ENCODE results near the gene TM2D3. TPM values are rescaled to one million over a fixed set of nuclear protein-coding genes. Genes with fewer than 3 reads are reported as not detected.

Gene TM2D3
- total RNA-seq, 2 experiments from 2014 or later, result 42.7 to 45.8 TPM

DNA sequence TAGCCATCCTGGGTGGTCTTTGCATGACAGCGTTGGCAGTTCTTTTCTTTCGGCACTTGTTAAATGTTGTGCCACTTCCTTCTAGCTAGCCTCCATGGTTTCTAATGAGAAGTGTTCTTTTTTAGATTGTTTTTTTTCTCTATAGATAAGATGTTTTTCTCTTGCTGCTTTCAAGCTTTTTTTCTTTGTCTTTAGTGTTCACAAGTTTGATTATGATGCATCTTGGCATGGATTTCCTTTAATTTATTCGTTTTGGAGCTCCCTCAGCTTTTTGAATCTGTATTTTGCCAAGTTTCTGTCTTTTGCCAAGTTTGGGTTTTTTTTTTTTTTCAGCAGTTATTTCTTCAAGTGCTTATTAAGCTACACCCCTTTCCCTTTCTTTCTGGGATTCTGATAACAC, 53.1 kb downstream of the TM2D3 start:
- no peak for DNase-seq
- H3K9me3 Mint-ChIP-seq, result peaks cover 12% of the 10 kb centered on the region
- no peaks in the 10 kb centered on the region for H3K4me1 Mint-ChIP-seq
- no peak overlapping the region for H3K27ac Mint-ChIP-seq
- no peaks in the 10 kb centered on the region for H3K36me3 Mint-ChIP-seq
- POLR2A ChIA-PET, result no interaction called here
- peaks cover 37% of the 10 kb centered on the region for H3K27me3 Mint-ChIP-seq
- ATAC-seq (ENCODE audit: low read depth), result no peak
- H3K4me3 Mint-ChIP-seq, result no peak overlapping the region

DNA sequence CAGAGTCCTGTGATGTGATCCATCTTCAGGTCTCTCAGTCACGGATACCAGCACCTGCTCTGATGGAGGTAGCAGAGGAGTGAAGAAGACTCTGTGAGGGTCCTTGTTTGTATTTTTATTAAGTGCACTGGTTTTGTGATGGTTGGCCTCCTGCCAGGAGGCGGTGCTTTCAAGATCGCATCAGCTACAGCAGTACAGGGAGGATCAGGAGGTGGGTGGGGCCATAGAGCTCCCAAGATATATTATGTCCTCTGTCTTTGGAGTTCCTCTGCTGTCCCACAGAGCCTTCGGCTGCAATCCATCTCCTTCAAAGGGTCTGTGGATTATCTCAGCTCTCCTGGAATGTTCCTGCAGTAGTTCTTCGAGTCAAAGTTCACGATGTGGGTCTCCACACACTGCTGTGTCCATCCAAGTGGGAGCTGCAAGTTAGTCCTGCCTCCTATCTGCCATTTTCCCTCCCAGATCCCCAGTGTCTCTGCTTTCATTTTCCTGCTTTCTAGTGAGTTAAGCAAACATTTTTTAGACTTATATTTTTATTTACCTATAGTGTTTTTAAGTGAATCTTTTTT, 54.7 kb downstream of the TM2D3 start:
- Mint-ChIP-seq H3K9me3 (peaks cover 13% of the 10 kb centered on the region), H3K27me3 (peaks cover 44% of the 10 kb centered on the region), H3K4me1 (no peaks in the 10 kb centered on the region), H3K4me3 (no peak overlapping the region), H3K27ac (no peak overlapping the region), H3K36me3 (no peaks in the 10 kb centered on the region)
- DNase-seq, result no peak
- POLR2A ChIA-PET, result no interaction called here
- ATAC-seq (ENCODE audit: low read depth), result no peak

DNA sequence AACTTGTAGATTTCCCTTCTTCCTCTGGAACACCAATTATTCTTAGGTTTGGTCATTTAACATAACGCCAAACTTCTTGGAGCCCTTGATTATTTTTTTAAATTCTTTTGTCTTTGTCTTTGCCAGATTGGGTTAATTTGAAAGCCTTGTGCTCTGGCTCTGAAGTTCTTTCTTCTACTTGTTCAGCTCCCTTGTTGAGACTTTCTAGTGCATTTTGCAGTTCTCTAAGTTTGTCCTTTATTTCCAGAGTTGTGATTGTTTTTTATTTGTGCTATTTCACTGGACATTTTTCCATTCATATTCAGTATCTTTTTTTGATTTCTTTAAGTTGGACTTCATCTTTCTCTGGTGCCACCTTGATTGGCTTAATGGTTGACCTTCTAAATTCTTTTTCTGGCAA, 55.5 kb downstream of the TM2D3 start:
- POLR2A ChIA-PET, result no interaction called here
- Mint-ChIP-seq H3K27ac (no peak overlapping the region), H3K36me3 (no peaks in the 10 kb centered on the region), H3K4me3 (no peak overlapping the region), H3K9me3 (peaks cover 13% of the 10 kb centered on the region), H3K4me1 (no peaks in the 10 kb centered on the region), H3K27me3 (peaks cover 44% of the 10 kb centered on the region)
- DNase-seq (no peak), ATAC-seq (ENCODE audit: low read depth) (no peak)

Other genes with a start within 250 kb of the TM2D3 start
- 1 to 10 TPM; 1.4 to 2.1 TPM for gene PCSK6, start 162.7 kb downstream of the TM2D3 start, total RNA-seq
- 10 to 100 TPM; 13.9 to 16.9 TPM for gene TARS3, start 72.1 kb upstream of the TM2D3 start, total RNA-seq
- gene OR4F6, start 151.1 kb upstream of the TM2D3 start, total RNA-seq, result not detected
- gene OR4F15, start 159.8 kb upstream of the TM2D3 start, total RNA-seq, result not detected

Measured in activated naive CD8-positive, alpha-beta T cell treated with anti-CD3 and anti-CD28 coated beads, Interleukin-2, amount 10 ng/mL, durations not matched to agents 7 days and 5 days (primary cell).